ENCODE results near the gene RNASE11. TPM values are rescaled to one million over a fixed set of nuclear protein-coding genes. Genes with fewer than 3 reads are reported as not detected.
"Not testable (repeated sequence)": the region's sequence is repeated elsewhere in the genome, so short reads cannot be mapped to it uniquely, and the experiment has no call there.

RNASE11 gene
- total and polyA plus RNA-seq, 10 of the 15 experiments (the other 5 are each of a cell fraction or from before 2014, with no cell fraction given) = not detected

DNA sequence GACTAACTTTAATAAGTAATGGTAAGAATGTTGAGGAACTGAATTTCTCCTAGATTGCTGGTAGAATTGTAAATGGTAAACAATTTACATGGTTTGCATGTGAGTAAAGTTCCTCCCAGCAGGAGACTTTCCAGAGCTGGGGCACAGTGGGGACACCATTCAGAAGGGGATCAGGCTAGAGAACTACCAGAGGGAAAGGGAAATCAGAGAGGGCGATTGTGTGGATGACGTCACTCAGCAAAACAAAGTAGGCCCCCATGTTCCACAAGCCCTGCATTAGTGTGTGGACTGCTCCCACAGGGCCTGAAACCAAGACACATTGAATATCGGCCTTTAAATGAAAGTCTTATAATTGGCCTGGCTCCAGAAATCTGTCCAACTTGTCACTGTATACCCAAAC lies 9.5 kb downstream of the RNASE11 start:
- Histone ChIP-seq H3K9me3 (replicated peaks; ENCODE audit: control insufficient read depth, insufficient read depth, low read length) (no peaks in the 10 kb centered on the region), H3K27ac (ENCODE audit: control insufficient read depth, insufficient read depth) (no peak overlapping the region), H3K4me2 (ENCODE audit: control insufficient read depth, insufficient read depth) (no peak overlapping the region), H3K36me3 (ENCODE audit: control insufficient read depth in 2 of 2, insufficient read depth in 2 of 2, low read length in 1 of 2) (no peaks in the 10 kb centered on the region), H3K9ac (ENCODE audit: control insufficient read depth, insufficient read depth, low read length) (no peak overlapping the region), H3K4me1 (ENCODE audit: control insufficient read depth, insufficient read depth, low read length) (no peaks in the 10 kb centered on the region), H4K20me1 (ENCODE audit: control insufficient read depth, insufficient read depth) (no peaks in the 10 kb centered on the region), H3K27me3 (replicated peaks in 1 of 2; ENCODE audit: control insufficient read depth in 2 of 2, insufficient read depth in 2 of 2, low read length in 1 of 2) (no peaks in the 10 kb centered on the region; a peak in 1 of 4 replicates), H3K79me2 (ENCODE audit: control insufficient read depth, insufficient read depth, low read length) (no peaks in the 10 kb centered on the region), H3K4me3 (no peak overlapping the region), H2AFZ (ENCODE audit: control insufficient read depth, low read depth, low read length) (no peak overlapping the region)
- no TSS peak for BruUV-seq (replicated peaks)
- intact Hi-C loops (cut with micrococcal nuclease; ENCODE audit: unreplicated experiment) = no loop called here
- ChIA-PET CTCF (interaction anchor here (0.7 kb wide), 1 partner anchor 31 kb away, joined by 3 read pairs; no protein-coding TSS in a partner anchor), SMC1A (ENCODE audit: uncharacterized antibody, unreplicated experiment) (no interaction called here), RAD21 (ENCODE audit: unreplicated experiment) (no interaction called here), POLR2A (no interaction called here)
- in situ Hi-C loops (cut with MboI) = no loop called here
- WGBS (ENCODE audit: insufficient coverage, insufficient replicate concordance, low lambda C conversion rate, missing lambda C conversion rate) = 57% methylated on average over 3 of the region's 3 CpGs
- TF ChIP-seq GATAD2B (conservative IDR thresholded peaks at IDR 0.05; ENCODE audit: low read depth) = no peak
- TF ChIP-seq CBX5 (IDR thresholded peaks at IDR 0.05; ENCODE audit: low read depth) = no peak
- TF ChIP-seq EZH2 (IDR thresholded peaks at IDR 0.05; ENCODE audit: borderline replicate concordance, control insufficient read depth, low read depth, low read length) = no peak
- TF ChIP-seq, protein P1, sequence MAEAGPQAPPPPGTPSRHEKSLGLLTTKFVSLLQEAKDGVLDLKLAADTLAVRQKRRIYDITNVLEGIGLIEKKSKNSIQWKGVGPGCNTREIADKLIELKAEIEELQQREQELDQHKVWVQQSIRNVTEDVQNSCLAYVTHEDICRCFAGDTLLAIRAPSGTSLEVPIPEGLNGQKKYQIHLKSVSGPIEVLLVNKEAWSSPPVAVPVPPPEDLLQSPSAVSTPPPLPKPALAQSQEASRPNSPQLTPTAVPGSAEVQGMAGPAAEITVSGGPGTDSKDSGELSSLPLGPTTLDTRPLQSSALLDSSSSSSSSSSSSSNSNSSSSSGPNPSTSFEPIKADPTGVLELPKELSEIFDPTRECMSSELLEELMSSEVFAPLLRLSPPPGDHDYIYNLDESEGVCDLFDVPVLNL (IDR thresholded peaks at IDR 0.05; ENCODE audit: low read depth, low read length) = no peak
- DNase-seq (ENCODE audit: low read depth, low spot score) (no peak), FAIRE-seq (no peak), ATAC-seq (no peak)

DNA sequence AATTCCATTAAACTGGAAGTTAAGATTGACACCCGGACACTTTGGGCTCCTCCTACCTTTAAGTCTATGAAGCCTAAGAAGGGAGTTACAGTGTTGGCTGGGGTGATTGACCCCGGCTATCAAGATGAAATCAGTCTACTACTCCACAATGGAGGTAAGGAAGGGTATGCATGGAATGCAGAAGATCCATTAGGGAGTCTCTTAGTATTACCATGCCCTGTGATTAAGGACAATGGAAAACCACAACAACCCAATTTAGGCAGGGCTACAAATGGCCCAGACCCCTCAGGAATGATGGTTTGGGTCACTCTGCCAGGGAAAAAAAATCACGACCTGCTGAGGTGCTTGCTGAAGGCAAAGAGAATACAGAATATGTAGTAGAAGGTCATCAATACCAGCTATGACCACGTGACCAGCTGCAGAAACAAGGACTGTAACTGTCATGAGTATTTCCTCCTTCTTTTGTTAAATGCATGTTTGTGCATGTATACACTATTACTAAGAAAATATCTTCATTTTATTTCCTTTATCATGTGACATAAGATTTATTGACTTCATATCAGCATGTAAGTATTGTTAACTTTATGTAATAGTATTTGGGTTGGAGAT lies 15.3 kb downstream of the RNASE11 start:
- H4K20me1 ChIP-seq (ENCODE audit: control insufficient read depth, insufficient read depth); H3K9ac ChIP-seq (ENCODE audit: control insufficient read depth, insufficient read depth, low read length); intact Hi-C loops (cut with micrococcal nuclease; ENCODE audit: unreplicated experiment); H3K36me3 ChIP-seq (ENCODE audit: control insufficient read depth in 2 of 2, insufficient read depth in 2 of 2, low read length in 1 of 2); CTCF ChIA-PET; DNase-seq (ENCODE audit: low read depth, low spot score); POLR2A ChIA-PET; H2AFZ ChIP-seq (ENCODE audit: control insufficient read depth, low read depth, low read length); H3K27me3 ChIP-seq (replicated peaks in 1 of 2; ENCODE audit: control insufficient read depth in 2 of 2, insufficient read depth in 2 of 2, low read length in 1 of 2); H3K4me2 ChIP-seq (ENCODE audit: control insufficient read depth, insufficient read depth); H3K9me3 ChIP-seq (replicated peaks; ENCODE audit: control insufficient read depth, insufficient read depth, low read length); H3K79me2 ChIP-seq (ENCODE audit: control insufficient read depth, insufficient read depth, low read length); ATAC-seq; BruUV-seq (replicated peaks); RAD21 ChIA-PET (ENCODE audit: unreplicated experiment); SMC1A ChIA-PET (ENCODE audit: uncharacterized antibody, unreplicated experiment); FAIRE-seq; H3K4me1 ChIP-seq (ENCODE audit: control insufficient read depth, insufficient read depth, low read length); in situ Hi-C loops (cut with MboI); H3K27ac ChIP-seq (ENCODE audit: control insufficient read depth, insufficient read depth); H3K4me3 ChIP-seq: not testable (repeated sequence)
- 9% methylated on average over 4 of the region's 4 CpGs for WGBS (ENCODE audit: insufficient coverage, insufficient replicate concordance, low lambda C conversion rate, missing lambda C conversion rate)

DNA sequence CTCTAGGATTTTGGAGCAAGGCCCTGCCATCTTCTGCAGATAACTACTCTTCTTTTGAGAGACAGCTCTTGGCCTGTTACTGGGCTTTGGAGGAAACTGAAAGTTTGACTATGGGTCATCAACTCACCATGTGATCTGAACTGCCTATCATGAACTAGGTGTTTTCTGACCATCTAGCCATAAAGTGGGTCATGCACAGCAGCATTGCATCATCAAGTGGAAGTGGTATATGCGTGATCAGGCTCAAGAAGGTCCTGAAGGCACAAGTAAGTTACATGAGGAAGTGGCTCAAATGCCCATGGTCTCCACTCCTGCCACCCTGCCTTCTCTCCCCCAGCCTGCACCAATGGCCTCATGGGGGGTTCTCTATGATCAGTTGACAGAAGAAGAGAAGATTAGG lies 17.1 kb downstream of the RNASE11 start:
- H3K9ac ChIP-seq (ENCODE audit: control insufficient read depth, insufficient read depth, low read length); POLR2A ChIA-PET; H3K9me3 ChIP-seq (replicated peaks; ENCODE audit: control insufficient read depth, insufficient read depth, low read length); CTCF ChIA-PET; ATAC-seq; DNase-seq (ENCODE audit: low read depth, low spot score); FAIRE-seq; in situ Hi-C loops (cut with MboI); H3K36me3 ChIP-seq (ENCODE audit: control insufficient read depth in 2 of 2, insufficient read depth in 2 of 2, low read length in 1 of 2); BruUV-seq (replicated peaks); intact Hi-C loops (cut with micrococcal nuclease; ENCODE audit: unreplicated experiment); H4K20me1 ChIP-seq (ENCODE audit: control insufficient read depth, insufficient read depth); H3K4me3 ChIP-seq; H3K27me3 ChIP-seq (replicated peaks in 1 of 2; ENCODE audit: control insufficient read depth in 2 of 2, insufficient read depth in 2 of 2, low read length in 1 of 2); RAD21 ChIA-PET (ENCODE audit: unreplicated experiment); H3K4me2 ChIP-seq (ENCODE audit: control insufficient read depth, insufficient read depth); H3K79me2 ChIP-seq (ENCODE audit: control insufficient read depth, insufficient read depth, low read length); H3K27ac ChIP-seq (ENCODE audit: control insufficient read depth, insufficient read depth); H2AFZ ChIP-seq (ENCODE audit: control insufficient read depth, low read depth, low read length); H3K4me1 ChIP-seq (ENCODE audit: control insufficient read depth, insufficient read depth, low read length); SMC1A ChIA-PET (ENCODE audit: uncharacterized antibody, unreplicated experiment): not testable (repeated sequence)
- 63% methylated on average over 1 of the region's 1 CpG for WGBS (ENCODE audit: insufficient coverage, insufficient replicate concordance, low lambda C conversion rate, missing lambda C conversion rate)
